Measurements from ENCODE around the gene MPC1.
A peak's percentile ranks its signal among the peaks of the same experiment; 100 is the strongest.

MPC1 gene

GRCh38 chr6:166382933-166383801, at the start of gene MPC1:
TSS of gene MPC1 (minus strand) at chr6:166382940. CDS start at chr6:166382876, 64 bp downstream.
- no peak for FAIRE-seq
- peak; percentile 76 for TF ChIP-seq POLR2A (IDR thresholded peaks at IDR 0.05; ENCODE audit: low read depth, low read length)
- peak; percentile 79 for DNase-seq (ENCODE audit: insufficient read length, low spot score)

GRCh38 chr6:166430269-166430668, 47.5 kb upstream of the MPC1 start:
- TF ChIP-seq POLR2A (IDR thresholded peaks at IDR 0.05; ENCODE audit: low read depth, low read length), result no peak
- no peak for FAIRE-seq
- no peak for DNase-seq (ENCODE audit: insufficient read length, low spot score)

GRCh38 chr6:166424431-166424830, 41.7 kb upstream of the MPC1 start:
- no peak for TF ChIP-seq POLR2A (IDR thresholded peaks at IDR 0.05; ENCODE audit: low read depth, low read length)
- FAIRE-seq (no peak), DNase-seq (ENCODE audit: insufficient read length, low spot score) (no peak)

GRCh38 chr6:166423781-166424180, 41.0 kb upstream of the MPC1 start:
- no peak for DNase-seq (ENCODE audit: insufficient read length, low spot score)
- no peak for TF ChIP-seq POLR2A (IDR thresholded peaks at IDR 0.05; ENCODE audit: low read depth, low read length)
- FAIRE-seq, result no peak

GRCh38 chr6:166423051-166423745, 40.5 kb upstream of the MPC1 start:
- FAIRE-seq (no peak), DNase-seq (ENCODE audit: insufficient read length, low spot score) (no peak)
- no peak for TF ChIP-seq POLR2A (IDR thresholded peaks at IDR 0.05; ENCODE audit: low read depth, low read length)

GRCh38 chr6:166422201-166422940, 39.6 kb upstream of the MPC1 start:
- DNase-seq (ENCODE audit: insufficient read length, low spot score), result no peak
- FAIRE-seq, result no peak

GRCh38 chr6:166420351-166420750, 37.6 kb upstream of the MPC1 start:
- TF ChIP-seq POLR2A (IDR thresholded peaks at IDR 0.05; ENCODE audit: low read depth, low read length), result no peak
- DNase-seq (ENCODE audit: insufficient read length, low spot score) (no peak), FAIRE-seq (no peak)

More at GRCh38 chr6:166422201-166422940, 39.6 kb upstream of the MPC1 start:
- TF ChIP-seq POLR2A (IDR thresholded peaks at IDR 0.05; ENCODE audit: low read depth, low read length), result no peak

GRCh38 chr6:166419717-166420116, 37.0 kb upstream of the MPC1 start:
- TF ChIP-seq POLR2A (IDR thresholded peaks at IDR 0.05; ENCODE audit: low read depth, low read length), result no peak
- FAIRE-seq (no peak), DNase-seq (ENCODE audit: insufficient read length, low spot score) (no peak)

- DNase-seq (ENCODE audit: insufficient read length, low spot score) (no peak), FAIRE-seq (no peak)
- TF ChIP-seq POLR2A (IDR thresholded peaks at IDR 0.05; ENCODE audit: low read depth, low read length), result no peak
These were observed 36.5 kb upstream of the MPC1 start for GRCh38 chr6:166419286-166419685.

- TF ChIP-seq POLR2A (IDR thresholded peaks at IDR 0.05; ENCODE audit: low read depth, low read length), result no peak
- DNase-seq (ENCODE audit: insufficient read length, low spot score) (no peak), FAIRE-seq (no peak)
These were observed 36.0 kb upstream of the MPC1 start for GRCh38 chr6:166418691-166419143.

- no peak for DNase-seq (ENCODE audit: insufficient read length, low spot score)
- no peak for FAIRE-seq
These were observed 34.5 kb upstream of the MPC1 start for GRCh38 chr6:166417285-166417691.

GRCh38 chr6:166415833-166416347, 33.1 kb upstream of the MPC1 start:
- TF ChIP-seq POLR2A (IDR thresholded peaks at IDR 0.05; ENCODE audit: low read depth, low read length), result no peak
- DNase-seq (ENCODE audit: insufficient read length, low spot score) (no peak), FAIRE-seq (no peak)

More at GRCh38 chr6:166417285-166417691, 34.5 kb upstream of the MPC1 start:
- no peak for TF ChIP-seq POLR2A (IDR thresholded peaks at IDR 0.05; ENCODE audit: low read depth, low read length)

GRCh38 chr6:166415306-166415705, 32.6 kb upstream of the MPC1 start:
- FAIRE-seq, result no peak
- TF ChIP-seq POLR2A (IDR thresholded peaks at IDR 0.05; ENCODE audit: low read depth, low read length), result no peak
- DNase-seq (ENCODE audit: insufficient read length, low spot score), result no peak
